ENCODE results near the gene SRF. TPM values are rescaled to one million over a fixed set of nuclear protein-coding genes. Genes with fewer than 3 reads are reported as not detected.

SRF gene
- total RNA-seq, 1 donor from 2014 or later, result 35.5 TPM

GRCh38 chr6:43215066-43215465, 44.0 kb downstream of the SRF start:
- Histone ChIP-seq H3K36me3 (ENCODE audit: control insufficient read depth, insufficient read depth, low read length) (peaks cover 3% of the 10 kb centered on the region), H3K4me3 (ENCODE audit: low read depth, low read length) (no peak overlapping the region), H3K27me3 (ENCODE audit: control insufficient read depth, insufficient read depth, low read length) (no peaks in the 10 kb centered on the region)
- DNase-seq (ENCODE audit: low read depth), result no peak
- no peak for TF ChIP-seq CTCF (IDR thresholded peaks at IDR 0.05; ENCODE audit: insufficient read depth, low read length, poor library complexity, severe bottlenecking)

GRCh38 chr6:43216200-43216599, 45.1 kb downstream of the SRF start:
- TF ChIP-seq CTCF (IDR thresholded peaks at IDR 0.05; ENCODE audit: insufficient read depth, low read length, poor library complexity, severe bottlenecking), result no peak
- Histone ChIP-seq H3K36me3 (ENCODE audit: control insufficient read depth, insufficient read depth, low read length) (peaks cover 3% of the 10 kb centered on the region), H3K27me3 (ENCODE audit: control insufficient read depth, insufficient read depth, low read length) (no peaks in the 10 kb centered on the region), H3K4me3 (ENCODE audit: low read depth, low read length) (no peak overlapping the region)
- no peak for DNase-seq (ENCODE audit: low read depth)

GRCh38 chr6:43217351-43217750, 46.3 kb downstream of the SRF start:
- Histone ChIP-seq H3K27me3 (ENCODE audit: control insufficient read depth, insufficient read depth, low read length) (no peaks in the 10 kb centered on the region), H3K4me3 (ENCODE audit: low read depth, low read length) (no peak overlapping the region)
- no peak for TF ChIP-seq CTCF (IDR thresholded peaks at IDR 0.05; ENCODE audit: insufficient read depth, low read length, poor library complexity, severe bottlenecking)

DNA sequence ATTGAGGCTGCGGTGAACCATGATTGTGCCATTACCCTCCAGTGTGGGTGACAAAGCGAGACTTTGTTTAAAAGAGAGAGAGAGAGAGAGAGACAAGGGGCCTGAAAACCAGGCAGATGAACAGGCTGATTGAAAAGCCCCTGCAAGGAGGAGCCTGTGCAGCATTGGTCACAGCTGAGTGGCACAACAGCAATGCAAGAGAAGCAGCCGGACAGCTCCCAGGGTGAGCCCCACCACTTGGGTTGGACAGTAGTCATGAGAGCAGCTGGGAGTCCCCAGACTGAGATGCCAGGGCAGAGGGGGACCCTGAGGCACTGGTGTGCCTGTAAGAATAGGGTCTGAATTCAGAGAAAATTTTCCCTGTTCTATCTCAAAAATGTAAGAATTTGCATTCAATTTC, 48.0 kb downstream of the SRF start:
- no peak for TF ChIP-seq CTCF (IDR thresholded peaks at IDR 0.05; ENCODE audit: insufficient read depth, low read length, poor library complexity, severe bottlenecking)
- peaks cover 5% of the 10 kb centered on the region for H3K36me3 ChIP-seq (ENCODE audit: control insufficient read depth, insufficient read depth, low read length)
- no peak for DNase-seq (ENCODE audit: low read depth)

More at GRCh38 chr6:43217351-43217750, 46.3 kb downstream of the SRF start:
- H3K36me3 ChIP-seq (ENCODE audit: control insufficient read depth, insufficient read depth, low read length), result peaks cover 3% of the 10 kb centered on the region
- no peak for DNase-seq (ENCODE audit: low read depth)

DNA sequence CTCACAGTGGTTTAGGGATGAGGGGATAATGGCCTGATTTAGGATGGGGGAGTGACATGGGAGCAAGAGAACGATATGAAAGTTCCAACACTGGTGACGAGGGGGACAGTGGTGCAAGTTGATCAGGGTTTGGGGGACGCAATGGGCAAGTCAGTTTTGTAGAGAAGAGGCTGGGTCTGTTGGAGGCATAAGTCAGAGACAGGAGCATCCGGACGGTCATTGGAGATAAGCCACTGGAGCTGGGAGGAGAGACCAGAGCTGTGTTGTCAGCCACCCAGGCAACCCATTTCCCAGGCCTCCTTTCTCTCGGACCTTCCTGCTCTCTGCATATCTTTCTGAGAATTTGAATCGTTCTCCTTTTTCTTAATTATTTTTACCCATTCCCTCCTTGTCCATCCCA, 48.7 kb downstream of the SRF start:
- Histone ChIP-seq H3K36me3 (ENCODE audit: control insufficient read depth, insufficient read depth, low read length) (peaks cover 5% of the 10 kb centered on the region), H3K4me3 (ENCODE audit: low read depth, low read length) (no peak overlapping the region), H3K27me3 (ENCODE audit: control insufficient read depth, insufficient read depth, low read length) (no peaks in the 10 kb centered on the region)
- no peak for TF ChIP-seq CTCF (IDR thresholded peaks at IDR 0.05; ENCODE audit: insufficient read depth, low read length, poor library complexity, severe bottlenecking)
- DNase-seq (ENCODE audit: low read depth), result no peak

More for the DNA sequence above, 48.0 kb downstream of the SRF start:
- no peak overlapping the region for H3K4me3 ChIP-seq (ENCODE audit: low read depth, low read length)
- H3K27me3 ChIP-seq (ENCODE audit: control insufficient read depth, insufficient read depth, low read length), result no peaks in the 10 kb centered on the region

- DNase-seq (ENCODE audit: low read depth), result no peak
- Histone ChIP-seq H3K27me3 (ENCODE audit: control insufficient read depth, insufficient read depth, low read length) (no peaks in the 10 kb centered on the region), H3K4me3 (ENCODE audit: low read depth, low read length) (no peak overlapping the region), H3K36me3 (ENCODE audit: control insufficient read depth, insufficient read depth, low read length) (peaks cover 5% of the 10 kb centered on the region)
- no peak for TF ChIP-seq CTCF (IDR thresholded peaks at IDR 0.05; ENCODE audit: insufficient read depth, low read length, poor library complexity, severe bottlenecking)
Observed at GRCh38 chr6:43220439-43220951, 49.4 kb downstream of the SRF start.
